OCI-LY3 (cell line): ENCODE results near the gene ALDOA.

Experiments
- EZH2phosphoT487 ChIP-seq: fragments of 200-600 bp; shearing (Covaris generic); IDR thresholded peaks from 2 replicates; pipeline ENCODE4 v1.6.1; 2018; ENCODE audit warnings: antibody characterized with exemption, mixed run types, low read depth
- TF ChIP-seq, protein P1 (sequence below): fragments of 200-600, 300-600 bp; sonication (generic); IDR thresholded peaks from 2 replicates; pipeline ENCODE4 v1.5.1; 2014; ENCODE audit warnings: antibody characterized with exemption, low read length, low read depth

DNA sequence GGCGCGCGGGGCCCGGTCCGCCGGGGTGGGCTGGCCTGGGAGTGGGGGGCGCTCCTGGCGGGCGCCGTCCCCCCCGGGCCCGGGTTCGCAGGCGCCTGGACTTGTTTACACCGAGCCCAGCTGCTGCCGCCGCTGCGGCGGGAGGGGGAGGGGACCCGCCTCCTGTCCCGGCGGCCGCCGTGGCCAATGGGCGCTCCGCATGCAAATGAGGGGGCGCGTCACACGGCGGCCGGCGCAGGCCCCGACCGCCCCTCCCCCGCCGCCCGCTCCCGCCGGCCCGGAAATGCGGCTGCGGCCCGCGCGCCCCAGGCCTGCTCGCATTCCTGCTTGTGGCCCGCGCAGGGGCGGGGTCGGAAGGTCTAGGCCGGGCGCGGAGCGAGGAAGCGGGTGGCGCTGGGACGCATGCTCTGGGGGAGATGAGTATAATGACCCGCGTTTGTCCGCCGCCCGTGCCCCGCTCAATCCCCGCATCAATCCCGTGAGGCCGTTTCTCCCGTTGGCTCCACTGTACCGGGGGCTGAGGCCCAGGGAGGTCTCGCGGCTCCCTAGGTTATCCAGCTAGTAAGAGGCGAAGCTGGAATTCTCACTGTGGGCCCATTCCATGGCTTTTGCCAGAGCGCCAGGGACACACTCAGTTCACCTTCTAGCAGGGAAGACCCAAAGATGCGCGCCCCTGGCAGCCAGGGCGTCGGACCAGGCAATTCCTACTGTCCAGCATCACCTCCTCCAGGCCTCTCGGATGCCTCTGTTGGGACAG, 30.7 kb downstream of the ALDOA start, which contains the start of gene YPEL3:
- TF ChIP-seq, protein P1, sequence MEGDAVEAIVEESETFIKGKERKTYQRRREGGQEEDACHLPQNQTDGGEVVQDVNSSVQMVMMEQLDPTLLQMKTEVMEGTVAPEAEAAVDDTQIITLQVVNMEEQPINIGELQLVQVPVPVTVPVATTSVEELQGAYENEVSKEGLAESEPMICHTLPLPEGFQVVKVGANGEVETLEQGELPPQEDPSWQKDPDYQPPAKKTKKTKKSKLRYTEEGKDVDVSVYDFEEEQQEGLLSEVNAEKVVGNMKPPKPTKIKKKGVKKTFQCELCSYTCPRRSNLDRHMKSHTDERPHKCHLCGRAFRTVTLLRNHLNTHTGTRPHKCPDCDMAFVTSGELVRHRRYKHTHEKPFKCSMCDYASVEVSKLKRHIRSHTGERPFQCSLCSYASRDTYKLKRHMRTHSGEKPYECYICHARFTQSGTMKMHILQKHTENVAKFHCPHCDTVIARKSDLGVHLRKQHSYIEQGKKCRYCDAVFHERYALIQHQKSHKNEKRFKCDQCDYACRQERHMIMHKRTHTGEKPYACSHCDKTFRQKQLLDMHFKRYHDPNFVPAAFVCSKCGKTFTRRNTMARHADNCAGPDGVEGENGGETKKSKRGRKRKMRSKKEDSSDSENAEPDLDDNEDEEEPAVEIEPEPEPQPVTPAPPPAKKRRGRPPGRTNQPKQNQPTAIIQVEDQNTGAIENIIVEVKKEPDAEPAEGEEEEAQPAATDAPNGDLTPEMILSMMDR = no peak
- TF ChIP-seq EZH2phosphoT487 = no peak
